Bronchial epithelial cell (primary cell): ENCODE results near the gene MMUT. TPM values are rescaled to one million over a fixed set of nuclear protein-coding genes. Genes with fewer than 3 reads are reported as not detected.

ENCODE experiments used
- DNase-seq: peaks from one replicate; pipeline ENCODE4 v3.0.0-alpha.2; 2010; ENCODE audit warnings: low read depth
- FAIRE-seq: peaks from 2 replicates; lab custom pipeline; 2011; peaks lifted over from hg19 to GRCh38; lab: Jason Lieb, UNC
- H3K27me3 ChIP-seq: 2 replicates; pipeline ENCODE4 v1.5.1; 2011; ENCODE audit warnings: low read length; ENCODE audit not compliant: control insufficient read depth, insufficient read depth
- H3K36me3 ChIP-seq: 2 replicates; pipeline ENCODE4 v1.5.1; 2011; ENCODE audit warnings: low read length; ENCODE audit not compliant: control insufficient read depth, insufficient read depth
- H3K4me3 ChIP-seq: 2 replicates; pipeline ENCODE4 v1.5.1; 2011; ENCODE audit warnings: mild to moderate bottlenecking, low read depth, low read length, control low read depth
- total RNA-seq: library from RNA; depleted of rRNA; stranded (reverse); fragments of >200 nt; gene quantifications from 2 replicates; pipeline ENCODE4 v1.2.1, GENCODE V29; 2014
- TF ChIP-seq, protein P1 (sequence below): IDR thresholded peaks from 2 replicates; pipeline ENCODE4 v1.5.1; 2011; ENCODE audit warnings: mild to moderate bottlenecking, moderate library complexity, low read length, control low read depth, inconsistent platforms; ENCODE audit not compliant: insufficient read depth, severe bottlenecking

Gene MMUT
- total RNA-seq, 1 donor from 2014 or later = 19.7 TPM

GRCh38 chr6:49468042-49468441 lies 5.0 kb upstream of the MMUT start:
- Histone ChIP-seq H3K36me3 (no peaks in the 10 kb centered on the region), H3K27me3 (no peaks in the 10 kb centered on the region), H3K4me3 (no peak overlapping the region)
- DNase-seq = no peak
- TF ChIP-seq, protein P1, sequence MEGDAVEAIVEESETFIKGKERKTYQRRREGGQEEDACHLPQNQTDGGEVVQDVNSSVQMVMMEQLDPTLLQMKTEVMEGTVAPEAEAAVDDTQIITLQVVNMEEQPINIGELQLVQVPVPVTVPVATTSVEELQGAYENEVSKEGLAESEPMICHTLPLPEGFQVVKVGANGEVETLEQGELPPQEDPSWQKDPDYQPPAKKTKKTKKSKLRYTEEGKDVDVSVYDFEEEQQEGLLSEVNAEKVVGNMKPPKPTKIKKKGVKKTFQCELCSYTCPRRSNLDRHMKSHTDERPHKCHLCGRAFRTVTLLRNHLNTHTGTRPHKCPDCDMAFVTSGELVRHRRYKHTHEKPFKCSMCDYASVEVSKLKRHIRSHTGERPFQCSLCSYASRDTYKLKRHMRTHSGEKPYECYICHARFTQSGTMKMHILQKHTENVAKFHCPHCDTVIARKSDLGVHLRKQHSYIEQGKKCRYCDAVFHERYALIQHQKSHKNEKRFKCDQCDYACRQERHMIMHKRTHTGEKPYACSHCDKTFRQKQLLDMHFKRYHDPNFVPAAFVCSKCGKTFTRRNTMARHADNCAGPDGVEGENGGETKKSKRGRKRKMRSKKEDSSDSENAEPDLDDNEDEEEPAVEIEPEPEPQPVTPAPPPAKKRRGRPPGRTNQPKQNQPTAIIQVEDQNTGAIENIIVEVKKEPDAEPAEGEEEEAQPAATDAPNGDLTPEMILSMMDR = no peak
- no peak for FAIRE-seq

GRCh38 chr6:49464691-49465090 lies 1.6 kb upstream of the MMUT start:
- no peak for DNase-seq
- no peak overlapping the region for H3K4me3 ChIP-seq
- FAIRE-seq = no peak
- TF ChIP-seq, protein P1 = no peak
- H3K36me3 ChIP-seq = no peaks in the 10 kb centered on the region
- H3K27me3 ChIP-seq = no peaks in the 10 kb centered on the region

DNA sequence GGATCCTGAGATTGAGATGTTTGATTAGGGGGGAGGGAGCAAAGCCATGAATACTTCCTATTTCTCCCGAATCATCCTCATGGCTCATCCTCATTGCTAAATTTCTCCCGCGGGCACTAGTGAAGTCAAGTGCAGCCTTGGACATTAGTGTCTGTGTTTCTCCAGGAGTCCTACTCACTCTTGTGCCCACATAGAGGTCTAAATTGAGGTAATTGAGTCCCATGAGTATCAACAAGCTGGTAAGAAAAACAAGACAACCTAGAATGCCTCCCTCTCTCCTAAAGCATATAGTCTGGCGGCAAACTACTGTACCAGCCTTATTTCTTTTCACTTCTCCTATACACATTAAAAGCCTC lies 537 bp upstream of the MMUT start:
- H3K27me3 ChIP-seq = no peaks in the 10 kb centered on the region
- H3K36me3 ChIP-seq = no peaks in the 10 kb centered on the region
- no peak for FAIRE-seq
- H3K4me3 ChIP-seq = peak overlapping the region; percentile 63
- TF ChIP-seq, protein P1 = no peak
- no peak for DNase-seq

DNA sequence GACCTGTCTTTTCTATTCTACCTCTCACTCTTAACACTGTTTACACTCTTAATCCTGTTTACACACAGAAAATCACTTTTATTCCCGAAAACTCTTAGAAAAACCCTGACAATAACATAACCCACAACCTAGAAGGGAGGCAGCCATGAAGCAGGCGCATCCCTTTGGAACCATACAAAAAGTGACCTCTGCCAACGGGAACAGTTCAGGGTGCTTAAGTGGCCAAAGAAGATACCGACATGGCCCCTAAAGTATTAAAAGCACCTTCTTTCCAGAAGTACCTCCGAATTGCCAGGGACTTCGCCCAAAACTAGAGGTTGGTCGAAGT lies 490 bp downstream of the MMUT start:
- FAIRE-seq (no peak), DNase-seq (no peak)

GRCh38 chr6:49462071-49462470 lies 982 bp downstream of the MMUT start:
- Histone ChIP-seq H3K4me3 (peak overlapping the region; percentile 63), H3K27me3 (no peaks in the 10 kb centered on the region), H3K36me3 (peaks cover under 1% of the 10 kb centered on the region)
- DNase-seq (peak; percentile 46), FAIRE-seq (no peak)
- TF ChIP-seq, protein P1 = no peak

More for the DNA sequence above, 490 bp downstream of the MMUT start:
- TF ChIP-seq, protein P1 = no peak
- Histone ChIP-seq H3K27me3 (no peaks in the 10 kb centered on the region), H3K36me3 (no peaks in the 10 kb centered on the region), H3K4me3 (peak overlapping the region; percentile 63)

DNA sequence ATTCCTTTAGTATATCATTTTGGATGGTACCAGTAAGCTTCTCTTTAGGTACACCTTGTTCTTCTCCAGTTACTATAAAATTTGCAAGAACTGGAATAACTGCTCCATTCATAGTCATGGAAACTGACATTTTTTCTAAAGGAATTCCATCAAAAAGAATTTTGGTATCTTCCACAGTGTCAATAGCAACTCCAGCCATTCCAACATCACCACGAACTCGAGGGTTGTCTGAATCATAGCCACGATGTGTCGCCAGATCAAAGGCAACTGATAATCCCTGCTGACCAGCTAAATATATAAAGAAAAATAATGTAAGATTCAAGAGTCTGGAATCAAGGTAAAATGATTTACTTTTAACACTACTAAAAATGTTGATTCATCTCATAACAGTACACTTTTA lies 5.3 kb downstream of the MMUT start:
- peaks cover 2% of the 10 kb centered on the region for H3K36me3 ChIP-seq
- H3K4me3 ChIP-seq = no peak overlapping the region
- TF ChIP-seq, protein P1 = no peak
- H3K27me3 ChIP-seq = no peaks in the 10 kb centered on the region
- DNase-seq (no peak), FAIRE-seq (no peak)
